NCI-H510A treated with DMSO at 0.1 percent for 48 hours (cell line): ENCODE data around the gene JCAD.

Experiments
- DNase-seq: peaks from one replicate; lab custom pipeline; 2025; lab: John Stamatoyannopoulos, UW

The JCAD gene

DNA sequence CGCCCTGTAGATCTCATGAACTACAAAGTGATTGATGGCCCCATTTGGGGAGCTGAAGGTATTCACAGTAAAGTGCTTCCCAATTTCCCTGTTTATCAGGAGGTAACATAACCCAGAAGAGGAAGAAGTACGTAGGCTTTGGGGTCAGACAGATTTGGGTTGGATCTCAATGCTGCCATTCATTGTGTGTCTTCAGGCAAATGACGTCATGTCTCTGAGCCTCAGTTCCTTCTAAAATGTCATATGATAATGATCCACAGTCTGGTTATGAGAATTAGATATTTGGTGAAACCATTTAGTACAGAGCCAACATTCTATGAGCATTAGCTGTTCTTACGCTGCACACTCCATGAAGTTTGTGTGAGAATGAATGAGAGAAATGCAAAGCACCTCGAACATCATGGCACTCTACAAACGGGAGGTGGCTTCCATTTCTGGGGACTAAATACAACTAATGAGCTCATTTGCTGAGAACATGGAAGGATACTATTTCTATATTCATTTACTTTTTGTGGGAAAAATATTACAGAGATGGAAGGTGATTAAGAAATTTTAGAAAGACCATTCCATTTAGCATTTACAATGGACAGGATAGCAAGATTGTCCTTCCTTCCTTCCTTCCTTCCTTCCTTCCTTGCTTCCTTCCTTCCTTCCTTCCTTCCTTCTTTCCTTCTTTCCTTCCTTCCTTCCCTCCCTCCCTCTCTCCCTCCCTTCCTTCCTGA lies 13.8 kb upstream of the JCAD start:
- DNase-seq: no peak

DNA sequence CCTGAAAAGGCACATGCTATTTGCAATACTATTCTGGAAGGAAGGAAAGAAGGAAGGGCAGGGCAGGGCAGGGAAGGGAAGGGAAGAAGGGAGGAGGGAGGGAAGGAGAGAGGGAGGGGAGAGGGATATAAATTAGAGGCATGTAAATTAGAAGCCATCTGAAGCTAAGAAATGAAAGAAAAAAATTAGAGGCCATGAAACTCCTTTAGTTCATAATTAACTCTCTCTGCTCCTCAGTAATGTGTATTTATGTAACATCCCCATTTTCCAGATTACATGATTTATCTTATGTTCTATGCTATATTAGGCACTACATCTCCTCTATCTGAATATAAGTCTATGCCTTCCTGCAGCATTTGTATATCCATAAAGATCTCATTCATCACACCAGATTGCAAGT lies 12.7 kb upstream of the JCAD start:
- no peak for DNase-seq

DNA sequence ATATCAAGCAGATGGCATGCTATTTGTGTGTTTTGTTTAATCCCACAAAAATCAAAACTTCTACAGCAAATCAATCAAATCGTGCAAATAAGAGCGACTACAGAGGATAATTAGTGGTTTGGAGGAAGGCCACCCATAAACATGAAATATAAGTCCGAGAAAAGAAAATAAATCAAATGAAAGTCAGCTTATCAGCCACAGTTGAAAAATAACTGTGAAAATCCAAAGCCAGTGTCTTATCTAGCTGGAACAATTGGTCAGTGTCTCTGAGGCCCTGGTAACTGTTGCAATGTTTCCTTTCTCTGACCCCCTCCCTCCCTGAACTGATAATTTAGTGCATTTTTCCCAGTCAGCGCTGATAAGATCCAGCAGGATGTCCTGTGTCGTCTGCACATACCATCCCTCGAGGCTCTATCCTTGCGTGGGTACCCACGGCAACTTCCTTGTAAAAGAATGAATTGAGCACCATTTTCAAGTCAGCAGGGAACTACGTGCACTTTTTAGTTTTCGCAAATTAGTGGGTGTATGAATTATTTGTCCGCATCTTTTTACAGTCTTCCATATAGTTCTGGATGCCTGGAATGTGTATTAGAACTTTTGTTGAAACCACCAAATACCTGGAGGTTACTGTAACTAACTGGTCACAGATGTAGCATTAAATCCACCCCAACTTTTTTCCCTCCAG lies 10.8 kb upstream of the JCAD start:
- no peak for DNase-seq

DNA sequence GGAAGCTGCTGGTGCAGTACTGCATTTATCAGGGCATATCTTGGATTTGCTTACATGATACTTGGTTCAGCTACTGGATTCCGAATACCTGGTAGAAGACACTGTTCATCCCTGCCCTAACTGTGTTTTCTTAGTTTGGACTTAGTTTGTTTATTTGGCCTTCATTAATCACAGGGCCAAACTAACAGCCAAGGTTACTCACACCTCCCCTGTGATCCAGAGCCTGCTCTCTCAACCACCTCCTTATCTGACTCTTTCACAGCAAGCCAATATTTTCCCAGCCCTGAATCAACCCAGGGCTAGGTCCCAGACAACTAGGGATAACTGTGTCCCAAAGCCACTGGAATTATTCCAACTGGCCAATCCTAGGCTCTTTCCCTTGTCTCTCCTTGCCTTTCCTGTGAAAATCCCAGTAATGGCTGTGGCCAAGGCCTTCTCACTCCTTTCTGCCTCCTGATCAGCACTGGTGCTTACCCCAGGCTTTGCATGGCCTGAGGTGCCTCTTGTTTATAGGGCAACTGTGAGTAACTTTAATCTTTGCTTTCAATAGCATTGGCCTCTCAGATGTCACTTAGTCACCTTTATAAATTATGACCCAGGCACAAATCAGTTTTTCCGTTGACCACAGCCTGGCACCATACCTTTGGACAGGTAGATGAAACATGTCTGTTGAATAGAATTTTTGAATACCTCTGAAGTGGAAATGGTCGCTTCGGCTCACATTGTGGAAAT lies 9.3 kb upstream of the JCAD start:
- no peak for DNase-seq

DNA sequence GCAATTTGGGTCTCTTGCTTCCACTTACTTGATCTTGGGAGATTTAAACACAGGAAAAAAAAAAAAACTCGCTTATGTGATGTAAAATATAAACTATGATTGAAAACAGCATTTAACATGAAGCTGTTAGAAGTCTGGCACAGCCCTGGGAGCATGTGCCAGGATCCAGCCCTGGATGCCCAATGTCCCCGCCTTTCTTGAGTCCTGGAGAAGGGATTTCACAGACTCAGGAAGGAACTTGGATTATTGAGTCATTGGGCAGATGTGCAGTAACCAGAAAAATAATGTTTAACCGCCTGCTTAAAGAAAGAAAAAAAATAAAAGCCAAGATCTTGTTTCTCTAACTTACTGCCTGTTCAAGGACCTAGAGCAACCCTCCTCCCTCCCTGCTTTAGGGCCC lies 3.7 kb upstream of the JCAD start:
- DNase-seq: no peak

DNA sequence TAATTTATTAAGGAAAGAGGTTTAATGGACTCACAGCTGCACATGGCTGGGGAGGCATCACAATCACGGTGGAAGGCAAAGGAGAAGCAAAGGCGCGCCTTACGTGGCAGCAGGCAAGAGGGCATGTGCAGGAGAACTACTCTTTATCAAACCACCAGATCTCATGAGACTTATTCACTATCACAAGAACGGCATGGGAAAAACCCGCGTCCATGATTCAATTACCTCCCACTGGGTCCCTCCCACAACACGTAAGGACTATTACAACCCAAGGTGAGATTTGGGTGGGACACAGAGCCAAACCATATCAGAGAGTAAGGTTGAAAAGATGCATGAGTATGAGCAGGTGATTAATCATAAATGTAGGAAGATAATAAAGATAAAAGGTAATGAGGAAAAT lies 3.2 kb upstream of the JCAD start:
- DNase-seq: no peak

DNA sequence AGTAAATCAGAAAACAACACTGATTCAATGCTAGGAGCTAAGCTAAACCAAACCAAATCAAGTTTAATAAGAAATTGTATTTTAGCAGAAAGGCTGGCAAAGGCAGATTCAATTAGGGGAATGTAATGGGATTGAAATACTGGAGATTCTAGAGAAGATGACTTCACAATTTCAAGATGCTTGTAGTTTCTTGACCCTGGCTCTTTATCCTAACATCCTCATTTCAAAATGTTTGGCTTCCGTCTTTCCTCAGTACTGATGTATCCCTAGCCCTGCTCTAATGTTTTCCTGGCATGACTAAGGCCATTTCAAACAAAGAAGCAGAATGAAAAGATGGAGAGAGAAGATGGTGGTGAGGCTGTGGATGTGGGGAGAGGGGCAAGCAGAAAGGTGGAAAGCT lies 2.7 kb upstream of the JCAD start:
- no peak for DNase-seq

DNA sequence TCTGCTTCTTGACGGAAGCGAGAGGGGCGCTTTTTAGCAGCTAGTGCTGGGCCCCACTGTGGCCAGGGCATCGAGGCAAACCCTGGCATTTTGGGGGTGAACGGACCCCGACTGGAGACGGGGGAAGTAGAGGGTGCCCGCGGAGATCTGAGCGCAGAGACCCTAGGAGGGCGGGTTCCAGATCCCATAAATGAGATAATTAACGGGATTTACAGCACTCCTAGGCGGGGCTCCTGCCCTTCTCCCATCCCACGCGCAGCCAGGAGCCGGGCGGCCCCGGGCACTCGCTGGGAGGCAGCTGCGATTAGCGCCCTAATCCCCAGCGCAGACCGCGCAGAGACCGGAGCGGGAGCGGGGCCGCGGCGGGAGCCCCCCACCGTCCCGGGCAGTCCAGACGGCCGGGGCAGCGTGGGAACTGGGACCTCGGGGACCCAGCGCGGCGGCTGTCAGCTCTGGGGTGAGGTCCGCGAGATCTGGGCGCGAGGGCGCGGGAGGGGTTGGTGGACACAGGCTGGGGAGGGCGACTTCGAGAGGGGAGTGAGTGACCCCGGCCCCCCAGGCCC lies 735 bp downstream of the JCAD start:
- no peak for DNase-seq

DNA sequence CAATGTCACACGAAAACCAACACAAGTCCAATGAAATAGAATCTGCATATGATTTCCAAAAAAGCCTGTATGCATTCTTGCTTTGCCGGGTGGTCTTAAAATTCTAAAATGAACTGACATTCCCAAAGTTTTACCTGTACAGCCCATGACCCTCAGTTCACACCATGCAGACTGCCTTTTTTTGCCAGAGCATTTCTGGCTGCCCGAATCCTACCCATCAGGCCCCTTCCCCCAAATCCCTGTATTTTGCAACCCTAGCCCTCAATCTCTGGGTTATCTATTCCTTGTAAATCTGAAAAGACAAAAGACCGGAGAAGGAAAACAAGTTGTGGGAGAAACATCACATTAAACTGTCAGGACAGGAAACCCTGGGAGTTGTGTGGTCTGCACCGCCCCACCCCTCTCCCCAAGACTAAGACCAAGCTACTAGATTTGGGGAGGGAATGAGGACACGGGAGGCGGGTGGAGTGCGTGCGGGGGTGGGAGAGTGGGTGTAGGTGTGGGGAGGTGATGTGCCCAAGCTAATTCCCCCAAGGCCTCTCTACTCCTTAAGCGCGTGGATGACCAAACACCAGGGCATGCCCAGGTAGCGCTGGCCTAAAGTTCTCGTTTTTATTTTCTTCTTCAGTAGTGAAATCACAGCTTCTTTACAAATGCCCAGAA lies 1.4 kb downstream of the JCAD start:
- DNase-seq: no peak

DNA sequence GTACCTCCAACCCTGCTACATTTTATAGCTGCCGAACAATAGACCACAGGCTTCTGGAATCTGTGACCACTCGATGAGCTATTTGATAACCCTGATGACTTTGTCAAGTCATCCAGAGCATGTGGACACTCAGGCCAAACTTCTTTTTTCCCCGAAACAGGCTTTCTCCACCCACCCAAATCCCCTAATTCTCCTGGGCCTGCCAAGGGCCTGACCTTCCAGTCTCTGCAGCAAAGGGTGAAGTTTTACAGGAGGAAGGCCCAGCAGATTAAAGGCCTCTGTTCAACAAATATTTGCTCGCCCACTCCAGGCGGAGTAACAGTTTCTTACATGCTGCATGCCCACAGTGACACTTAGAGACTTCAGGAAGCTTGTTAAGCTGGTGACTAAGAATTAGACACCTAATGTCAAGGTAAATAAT lies 2.0 kb downstream of the JCAD start:
- no peak for DNase-seq

DNA sequence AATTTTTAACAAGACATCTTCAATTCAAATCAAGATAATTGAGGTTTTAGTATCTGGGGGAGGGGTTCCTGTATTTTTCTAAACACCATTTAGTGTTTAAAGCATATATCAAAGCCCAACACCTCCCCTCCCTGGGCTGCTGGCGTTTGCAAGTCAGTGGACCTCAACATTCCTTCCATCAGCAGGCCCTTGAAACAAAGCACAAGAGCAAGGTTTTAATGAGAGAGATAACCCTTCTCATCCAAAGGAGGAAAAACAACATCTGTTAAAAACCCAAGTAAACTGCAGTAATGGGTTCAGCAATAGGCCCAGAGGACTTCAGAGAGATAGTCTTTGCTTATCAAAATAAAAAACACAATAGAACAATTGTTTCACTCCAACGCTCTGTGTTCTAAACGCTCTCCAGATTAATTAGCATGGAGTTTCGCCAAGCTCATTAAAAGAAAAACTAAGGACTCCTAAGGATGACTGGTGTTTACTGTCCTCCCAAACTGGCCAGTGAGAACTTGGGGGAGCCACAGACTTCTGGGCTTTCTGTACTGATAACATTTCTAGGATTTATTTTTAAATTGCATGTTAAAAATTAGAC lies 2.5 kb downstream of the JCAD start:
- DNase-seq: no peak

DNA sequence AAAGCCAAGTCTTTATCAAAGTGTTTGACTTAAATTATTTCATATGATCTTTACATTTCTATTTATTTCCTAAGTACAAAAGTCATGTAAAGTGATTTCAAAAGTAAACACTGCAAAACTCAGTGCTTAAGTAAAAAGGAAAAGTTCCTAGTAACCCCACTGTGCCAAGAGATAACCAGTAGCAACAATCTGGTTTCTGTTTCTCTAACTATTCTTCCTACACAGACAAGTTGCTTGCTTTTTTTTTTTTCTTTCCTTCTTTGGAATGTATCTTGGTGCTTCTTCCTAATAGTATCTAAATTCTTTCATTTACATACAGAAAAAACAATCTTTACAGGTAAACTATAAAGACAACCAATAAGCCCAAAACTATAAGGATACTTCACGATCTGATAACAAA lies 3.1 kb downstream of the JCAD start:
- no peak for DNase-seq

DNA sequence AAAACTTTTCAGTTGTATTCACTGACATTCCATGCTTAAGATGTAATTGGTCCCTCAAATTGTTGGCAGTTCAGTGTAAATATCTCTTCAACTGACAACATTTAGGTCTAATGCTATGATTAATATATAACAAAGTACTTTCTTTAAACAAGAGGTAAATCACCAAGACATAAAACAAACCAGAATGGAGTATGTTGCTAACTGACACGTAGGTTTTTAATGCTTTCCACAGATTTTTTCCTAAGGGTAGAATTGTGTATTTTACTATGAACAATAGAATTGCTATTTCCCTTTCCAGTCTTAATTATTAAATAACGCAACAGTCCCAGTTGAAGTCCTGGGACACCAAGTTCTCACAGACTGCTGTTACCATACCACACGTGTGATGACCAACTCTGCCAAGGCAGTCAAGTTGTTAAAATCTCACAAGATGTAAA lies 4.1 kb downstream of the JCAD start:
- DNase-seq: no peak

DNA sequence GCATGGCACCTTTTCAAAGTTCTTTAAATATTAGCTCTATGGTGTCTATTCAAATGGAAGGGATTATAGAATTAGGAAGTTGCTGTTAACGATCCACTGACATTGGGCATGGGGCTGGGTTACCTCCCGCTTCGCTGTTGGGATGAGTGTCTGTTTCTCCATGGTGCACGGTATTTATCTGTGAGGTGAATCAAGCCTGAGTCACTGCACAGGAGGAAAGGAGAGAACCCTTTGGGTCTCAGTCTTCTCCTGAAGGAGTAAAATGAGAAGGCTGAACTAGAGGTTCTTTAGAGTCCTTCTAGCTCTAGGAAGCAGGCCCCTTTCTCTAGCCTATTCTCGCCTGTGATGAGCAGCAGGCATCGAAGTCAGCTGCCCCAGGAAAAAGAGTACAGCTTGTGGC lies 7.3 kb downstream of the JCAD start:
- DNase-seq: no peak

DNA sequence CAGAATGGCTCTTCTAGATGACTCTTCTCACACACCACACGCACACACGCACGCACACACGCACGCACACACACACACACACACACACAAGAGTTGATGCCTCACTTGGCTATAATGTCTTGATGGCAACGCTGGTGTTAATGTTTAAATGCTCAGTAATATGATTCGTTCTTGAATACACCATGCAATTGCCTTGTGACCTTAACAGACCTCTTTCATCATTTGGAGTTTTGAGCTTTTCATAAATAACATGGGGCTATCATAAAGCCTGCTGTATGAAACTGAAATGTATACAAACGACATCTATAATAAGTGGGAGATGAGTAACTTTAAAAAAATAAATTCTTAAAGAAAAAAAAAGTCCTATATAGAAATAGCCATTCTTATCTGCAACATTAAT lies 8.2 kb downstream of the JCAD start:
- no peak for DNase-seq

DNA sequence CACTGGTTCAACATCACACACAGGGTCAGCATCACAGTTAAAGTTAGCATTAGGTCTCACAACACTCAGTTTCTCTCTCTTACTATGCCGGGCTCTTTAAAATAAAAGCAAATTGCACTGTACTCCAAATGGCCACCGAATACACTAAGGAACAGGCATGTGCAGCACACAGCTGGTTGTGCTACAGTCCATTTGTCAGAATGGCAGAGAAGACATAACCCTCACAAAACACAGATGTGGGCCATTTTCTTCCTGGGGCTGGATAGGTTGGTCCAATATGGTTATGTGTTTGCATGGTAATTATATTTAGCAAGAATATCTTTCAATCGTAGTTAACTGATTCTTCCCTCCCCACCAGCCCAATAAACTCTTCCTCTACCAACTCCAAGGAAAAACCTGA lies 9.0 kb downstream of the JCAD start:
- no peak for DNase-seq

DNA sequence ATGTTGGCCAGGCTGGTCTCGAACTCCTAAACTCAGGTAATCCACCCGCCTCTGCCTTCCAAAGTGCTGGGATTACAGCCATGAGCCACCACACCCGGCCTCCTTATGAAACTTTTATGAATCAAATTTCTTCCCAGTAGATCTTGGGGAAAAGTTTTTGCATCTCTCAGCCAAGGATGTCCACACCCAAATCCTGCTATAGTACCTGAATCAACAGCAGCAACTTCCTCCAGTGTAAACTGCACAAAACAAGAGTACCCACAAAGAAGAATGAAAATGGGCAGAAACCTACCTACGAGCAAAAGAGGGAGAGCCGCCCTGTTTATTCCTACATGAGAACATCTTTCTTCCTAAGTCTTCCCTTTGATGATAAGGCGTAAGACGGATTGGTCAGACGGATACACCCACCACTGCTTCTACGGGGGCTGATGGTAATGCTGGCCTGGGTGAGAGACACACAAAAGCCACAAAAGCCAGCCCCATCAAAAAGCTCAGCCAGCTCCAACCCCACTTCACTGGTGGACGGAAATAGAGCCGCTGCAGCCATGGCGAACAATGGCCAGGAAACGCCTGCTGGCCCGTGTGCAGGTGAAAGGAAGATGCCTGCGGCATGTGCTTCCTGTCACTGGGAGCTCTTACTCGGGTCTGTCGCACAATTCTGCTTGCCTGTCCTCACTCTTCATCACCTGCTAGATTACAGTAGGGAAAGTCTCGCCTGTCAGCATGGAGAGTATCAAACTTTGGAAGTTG lies 10.4 kb downstream of the JCAD start:
- DNase-seq: no peak

DNA sequence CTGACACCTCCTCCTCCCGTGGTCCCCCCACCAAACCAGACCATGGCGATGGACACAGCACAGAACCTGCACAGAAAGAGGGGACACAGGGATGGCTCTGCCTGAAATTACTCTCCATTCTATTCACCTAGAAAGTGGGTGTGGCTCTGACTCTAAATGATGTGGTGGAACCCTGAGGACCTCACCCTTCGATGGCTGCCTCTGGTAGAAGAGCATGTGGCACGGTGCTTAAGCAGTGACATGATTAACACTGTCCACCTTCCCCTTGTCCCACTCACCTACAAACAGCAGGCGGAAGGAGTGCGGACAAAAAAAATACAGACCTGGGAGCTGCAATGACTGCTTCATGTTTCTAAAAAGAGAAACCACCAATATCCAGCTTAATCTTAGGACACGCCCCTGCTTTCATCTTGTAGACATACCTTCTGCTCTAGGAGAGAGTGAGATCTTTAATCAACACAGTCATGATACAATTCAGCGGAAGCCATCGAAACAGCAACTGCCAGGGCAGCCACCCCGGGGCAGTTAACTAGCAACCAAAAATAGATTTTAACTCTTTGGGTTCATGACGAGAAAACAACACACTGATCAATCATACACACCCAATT lies 11.4 kb downstream of the JCAD start:
- no peak for DNase-seq

DNA sequence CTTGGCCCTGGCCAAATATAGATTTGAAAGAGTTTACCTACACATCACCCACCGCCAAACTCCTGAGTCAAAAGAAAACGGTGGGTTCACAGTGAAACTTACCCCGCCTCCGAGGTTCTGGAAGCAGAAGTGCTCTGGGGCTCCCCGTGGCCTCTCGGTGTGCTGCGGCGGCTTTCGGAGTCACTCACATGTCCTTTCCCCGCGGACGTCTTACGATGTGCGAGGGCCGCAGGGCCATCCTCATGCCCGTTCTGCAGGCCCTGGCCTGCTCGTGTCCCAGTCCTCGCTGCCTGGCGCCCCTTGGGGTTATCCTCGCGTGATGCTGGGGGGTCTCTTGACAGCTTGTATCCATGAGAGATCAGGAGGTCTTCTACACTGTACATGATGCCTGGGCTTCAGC lies 12.0 kb downstream of the JCAD start:
- no peak for DNase-seq

DNA sequence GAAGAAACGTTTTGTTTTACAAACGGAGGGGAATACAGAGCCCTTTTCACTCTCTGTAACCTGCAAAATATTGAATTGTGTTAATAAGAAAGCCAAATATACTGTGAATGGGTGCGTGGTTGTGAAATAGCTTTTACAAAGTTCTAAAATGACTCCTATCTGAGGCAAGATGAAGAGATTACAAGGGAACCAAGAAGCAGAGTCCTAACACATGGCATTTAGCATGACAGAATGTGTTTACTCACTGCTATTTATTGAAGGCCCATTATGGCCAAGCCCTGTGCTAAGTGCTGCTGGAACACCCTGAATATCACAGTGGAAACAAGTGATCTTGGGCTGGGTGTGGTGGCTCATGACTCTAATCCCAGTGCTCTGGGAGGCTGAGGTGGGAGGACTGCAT lies 12.9 kb downstream of the JCAD start:
- DNase-seq: no peak

DNA sequence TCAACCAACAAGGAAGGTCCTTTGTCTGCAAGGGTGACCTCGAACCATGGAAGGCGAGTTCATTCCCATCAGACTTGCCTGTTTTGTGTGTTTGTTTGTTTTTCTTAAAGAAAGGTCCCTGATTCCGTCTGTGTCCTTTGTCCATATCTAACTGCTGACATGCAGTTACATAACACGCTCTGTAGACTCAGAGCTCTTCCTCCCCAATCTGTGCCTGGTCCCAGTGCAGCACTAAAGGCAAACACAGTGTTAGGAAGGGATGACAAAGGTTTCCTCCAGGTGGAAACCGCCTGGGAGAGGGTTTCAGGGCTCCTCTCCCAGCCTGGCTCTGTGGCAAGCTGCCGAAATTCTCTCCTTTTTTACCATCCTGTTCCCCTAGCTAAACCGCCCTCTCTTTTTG lies 13.4 kb downstream of the JCAD start:
- DNase-seq: no peak
